GM19438 (cell line): ENCODE measurements around the gene STK24.

Source experiments
- ATAC-seq: cut with Tn5 transposase; IDR thresholded peaks from one replicate; pipeline ENCODE4 v1.9.1; 2021; ENCODE audit warnings: low read depth; ENCODE audit not compliant: unreplicated experiment

The STK24 gene

DNA sequence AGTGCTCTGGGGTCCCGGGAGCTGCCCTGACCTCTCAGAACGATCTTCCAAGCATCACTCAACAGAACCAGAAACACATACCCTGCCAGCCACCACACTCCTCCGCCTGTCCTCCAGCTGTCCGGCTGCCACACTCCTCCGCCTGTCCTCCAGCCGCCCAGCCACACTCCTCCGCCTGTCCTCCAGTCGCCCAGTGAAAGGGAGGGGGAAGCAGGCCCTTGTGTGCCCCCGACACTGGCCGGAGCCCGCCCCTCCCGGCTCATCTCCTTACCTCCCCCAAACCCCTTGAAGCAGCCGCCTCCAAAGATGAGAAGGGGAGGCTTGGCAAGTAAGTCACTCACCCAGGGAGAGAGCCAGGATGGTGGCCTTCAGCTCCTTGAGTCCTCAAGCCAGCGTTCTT lies 40.2 kb downstream of the STK24 start:
- ATAC-seq = no peak

DNA sequence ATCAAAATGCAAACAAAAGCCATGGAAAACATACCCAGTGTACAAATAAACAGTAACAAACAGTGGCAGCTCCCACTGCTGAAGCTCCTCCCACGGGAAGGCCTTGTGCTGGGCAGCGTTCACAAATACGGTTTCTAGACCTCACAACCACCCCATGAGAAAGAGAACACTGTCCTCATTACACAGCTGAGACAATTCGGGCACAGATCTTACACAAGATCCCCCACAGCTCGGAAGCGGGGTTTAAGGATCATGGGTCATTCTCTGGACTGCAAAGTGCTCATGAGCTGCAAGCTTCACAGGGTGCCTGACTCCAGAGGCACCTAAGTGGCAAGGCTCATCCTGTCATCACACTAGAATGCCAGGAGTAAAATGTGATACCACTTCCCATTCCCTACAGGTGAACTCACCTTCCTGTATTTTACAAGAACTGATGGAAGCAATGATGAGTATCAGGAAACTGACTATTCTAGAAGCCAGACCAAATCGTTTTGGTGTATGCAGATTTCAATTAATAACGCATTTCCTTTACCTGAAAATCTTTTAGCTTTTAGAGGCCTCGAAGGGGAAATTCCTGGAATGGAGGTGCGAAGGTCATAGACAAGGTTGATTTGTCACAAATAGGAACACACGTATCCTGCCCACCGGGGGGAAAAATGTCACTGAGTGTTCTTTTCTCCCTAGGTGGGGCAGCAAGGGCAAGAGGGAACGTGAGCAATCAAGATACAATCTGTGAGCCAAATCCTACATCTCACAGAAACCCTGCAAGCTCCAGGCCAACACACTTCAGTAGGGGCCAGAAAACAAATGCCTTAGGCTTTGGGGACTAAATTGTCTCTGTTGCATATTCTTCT lies 41.2 kb downstream of the STK24 start:
- no peak for ATAC-seq

- no peak for ATAC-seq
These were observed 42.1 kb downstream of the STK24 start for GRCh38 chr13:98534821-98535220.

DNA sequence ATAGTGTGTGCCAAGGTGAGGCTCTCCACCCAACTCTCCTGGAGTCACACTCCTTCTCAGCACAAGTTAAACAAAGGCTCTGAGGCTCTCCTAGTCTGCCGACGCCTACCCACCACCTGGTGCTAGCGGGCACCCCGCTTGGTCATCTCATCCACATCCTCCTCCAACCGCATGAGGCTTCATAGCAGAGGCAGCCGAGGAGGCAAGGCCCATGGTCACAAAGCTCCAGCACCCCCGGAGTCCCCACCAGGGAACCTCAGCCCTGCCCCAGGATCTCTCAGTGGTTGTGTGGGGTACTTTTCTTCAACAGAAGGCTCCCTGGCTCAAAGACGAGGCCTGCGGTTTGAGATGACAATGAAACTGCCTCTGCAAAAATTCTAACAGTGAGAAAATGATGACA lies 43.0 kb downstream of the STK24 start:
- no peak for ATAC-seq

GRCh38 chr13:98532254-98532653 lies 44.7 kb downstream of the STK24 start:
- ATAC-seq = no peak

DNA sequence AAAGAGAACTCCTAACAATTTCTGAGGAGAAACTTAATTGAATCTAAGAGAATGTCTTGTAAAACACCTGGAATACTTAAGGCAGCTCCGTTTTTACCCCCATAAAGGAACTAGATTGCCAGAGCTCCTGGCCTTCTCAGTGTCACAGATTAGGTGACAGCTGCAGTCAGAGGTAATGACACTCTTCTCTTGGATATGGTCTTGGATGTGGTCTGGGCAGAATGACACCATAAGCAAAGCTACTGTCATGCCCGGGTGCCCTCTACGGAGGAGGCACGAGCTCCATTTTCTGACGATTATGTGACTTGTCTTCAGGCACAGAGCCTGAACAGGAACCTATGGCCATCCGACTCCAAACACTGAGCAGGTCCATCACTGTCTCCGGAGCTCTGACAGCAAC lies 46.7 kb downstream of the STK24 start:
- no peak for ATAC-seq

DNA sequence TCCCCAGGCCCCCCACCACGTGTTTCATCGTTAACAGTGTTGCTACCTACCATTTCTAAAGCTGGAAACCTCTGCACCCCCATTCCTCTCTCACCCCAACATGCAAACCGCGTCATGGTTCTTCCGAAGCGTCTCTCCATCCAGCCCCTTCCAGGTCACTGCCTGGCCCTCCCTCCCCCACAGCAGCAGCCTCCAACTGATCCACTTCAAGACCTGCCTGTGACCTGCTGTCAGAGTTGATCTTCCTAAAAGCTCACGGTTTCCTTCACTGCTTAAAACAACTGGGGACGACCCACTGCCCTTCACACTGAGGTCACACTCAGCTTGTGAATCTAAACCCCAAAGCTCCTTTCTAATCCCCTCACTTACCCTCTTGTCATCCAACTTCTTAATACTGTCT lies 47.7 kb downstream of the STK24 start:
- no peak for ATAC-seq

DNA sequence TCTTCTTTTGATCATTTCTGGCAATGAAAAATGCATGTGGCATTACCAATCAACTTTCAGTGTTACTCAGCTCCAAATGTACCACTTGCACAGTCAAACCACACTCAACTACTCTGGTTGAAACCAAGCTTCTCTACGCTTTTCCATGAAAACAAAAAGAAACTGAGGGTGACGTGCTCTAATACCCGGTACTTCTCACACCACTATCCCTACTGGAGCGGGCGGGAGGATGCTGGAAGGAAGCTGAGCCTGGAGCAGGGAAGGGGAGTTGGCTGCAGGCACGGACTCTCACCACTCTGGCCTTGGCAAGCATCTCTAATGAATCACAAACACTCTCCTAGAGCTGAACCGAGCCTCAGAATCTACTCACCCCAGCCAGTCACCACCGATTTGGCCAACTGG lies 48.2 kb downstream of the STK24 start:
- ATAC-seq = no peak

DNA sequence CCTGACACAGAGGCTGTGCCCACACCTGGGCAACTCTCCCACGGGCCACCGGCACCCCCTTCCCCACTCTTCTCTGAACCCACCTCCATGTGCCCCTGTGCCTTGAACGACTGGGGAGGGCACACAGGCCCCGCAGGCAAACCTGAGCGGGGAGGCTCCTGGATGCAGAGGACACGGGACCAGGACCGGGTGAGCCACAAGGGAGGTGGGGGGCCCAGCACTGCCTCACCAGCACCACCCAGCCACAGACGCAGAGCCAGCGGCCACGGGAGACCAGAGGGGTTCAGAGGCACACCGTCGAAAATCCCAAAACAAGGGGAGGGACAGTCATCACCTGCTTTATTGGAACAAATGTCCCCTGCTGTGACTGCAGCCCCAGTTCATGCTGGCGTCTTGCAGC lies 49.4 kb downstream of the STK24 start:
- ATAC-seq = no peak

DNA sequence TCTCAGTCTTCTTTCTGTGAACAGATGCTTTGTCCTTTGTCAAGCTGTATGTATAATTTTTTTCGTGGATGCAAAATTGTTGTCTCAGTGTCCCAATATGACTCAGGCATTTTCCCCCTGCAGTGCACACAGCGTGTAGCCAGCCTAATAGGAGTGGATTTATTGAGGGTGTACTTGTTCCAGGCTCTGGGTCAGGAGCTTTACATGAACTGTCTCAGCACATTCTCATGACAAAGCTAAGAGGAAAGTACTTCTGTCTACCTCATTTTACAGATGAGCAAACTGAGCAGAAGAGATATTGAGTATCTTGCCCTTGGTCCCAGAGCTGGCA lies 50.8 kb downstream of the STK24 start:
- no peak for ATAC-seq

DNA sequence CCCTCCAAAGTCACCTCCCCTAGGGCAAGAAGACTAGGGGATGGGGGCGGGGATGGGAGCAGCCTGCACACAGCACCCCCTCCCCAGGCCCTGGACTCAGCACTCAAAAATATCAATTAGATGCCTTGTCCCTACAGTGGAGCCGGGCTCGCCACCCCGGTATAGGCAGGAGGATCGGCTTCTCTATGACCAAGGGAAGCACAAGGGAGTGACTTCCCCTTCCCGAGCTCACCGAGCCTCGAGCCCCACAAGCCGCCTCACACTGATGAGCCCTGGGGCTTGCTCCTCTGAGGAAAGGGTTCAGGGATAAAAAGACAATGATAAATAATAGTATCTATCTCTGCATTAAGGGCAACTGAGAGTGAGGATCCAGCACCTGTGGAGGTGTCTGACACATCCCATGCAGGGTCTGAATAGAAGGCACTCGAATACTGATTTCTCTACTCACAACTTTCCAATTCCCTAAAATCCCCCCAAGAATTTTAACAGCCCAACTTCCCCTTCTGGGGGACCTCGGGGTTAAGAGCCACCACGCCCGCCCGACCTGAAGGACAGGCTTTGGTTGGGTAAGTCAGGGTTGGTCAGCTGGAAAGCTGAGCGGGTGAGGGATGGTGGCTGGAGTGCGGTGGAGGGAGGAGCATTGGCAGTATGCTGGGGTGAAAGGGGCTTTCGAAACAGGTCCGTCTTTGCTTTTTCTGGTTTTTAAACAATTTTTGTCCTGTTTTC lies 51.3 kb downstream of the STK24 start:
- ATAC-seq = no peak

DNA sequence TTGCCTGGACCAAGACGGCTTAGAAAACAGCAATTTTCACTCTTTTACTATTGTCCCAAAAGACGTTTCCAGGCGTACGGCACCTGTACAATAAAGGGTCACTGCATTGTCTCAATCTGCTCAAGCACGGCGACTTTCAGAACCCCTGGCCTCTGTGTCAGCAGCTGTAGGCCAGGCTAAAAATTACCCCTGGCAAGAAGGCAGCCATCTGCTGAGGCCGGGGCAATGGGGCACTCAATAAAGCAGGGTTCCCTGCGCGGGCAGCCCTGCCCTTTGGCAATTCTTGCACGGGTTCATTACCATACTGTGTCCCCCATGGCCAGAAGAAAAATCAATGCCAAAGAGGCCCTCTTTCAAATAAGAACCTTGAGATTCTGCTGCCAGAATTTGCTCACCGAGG lies 52.1 kb downstream of the STK24 start:
- no peak for ATAC-seq

- ATAC-seq = no peak
These were observed 52.5 kb downstream of the STK24 start for GRCh38 chr13:98524391-98524790.

DNA sequence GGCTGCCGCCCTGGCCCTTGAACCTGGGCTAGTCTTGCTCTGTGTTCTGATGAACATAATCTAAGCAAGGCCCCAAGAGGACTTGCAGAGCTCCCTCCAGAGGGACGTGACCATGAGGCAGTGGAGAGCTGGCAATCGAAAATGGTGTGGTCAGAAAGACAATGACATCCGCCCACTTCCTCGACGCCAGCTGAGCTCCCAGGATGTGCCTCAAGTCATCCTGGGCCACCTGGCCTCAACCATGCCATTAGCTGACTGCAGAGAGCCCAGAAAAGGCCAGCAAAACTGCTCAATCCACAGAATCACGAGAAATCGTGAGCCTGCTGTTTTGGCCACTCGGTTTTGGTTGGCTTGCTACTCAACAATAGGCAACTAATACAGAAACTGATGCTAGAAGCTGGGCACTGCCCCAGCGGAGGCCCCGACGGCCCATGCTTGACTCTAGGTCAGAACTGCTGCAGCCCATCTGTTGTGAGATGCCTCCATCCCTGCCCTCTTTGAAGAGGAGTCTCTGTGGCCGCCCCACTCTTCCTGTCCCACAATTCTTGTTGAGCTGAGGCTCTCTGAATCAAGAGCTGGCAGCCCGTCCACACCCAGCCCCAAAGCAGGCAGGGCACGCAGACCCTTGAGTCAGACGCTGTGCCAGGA lies 53.3 kb downstream of the STK24 start:
- peak; percentile 82 for ATAC-seq

DNA sequence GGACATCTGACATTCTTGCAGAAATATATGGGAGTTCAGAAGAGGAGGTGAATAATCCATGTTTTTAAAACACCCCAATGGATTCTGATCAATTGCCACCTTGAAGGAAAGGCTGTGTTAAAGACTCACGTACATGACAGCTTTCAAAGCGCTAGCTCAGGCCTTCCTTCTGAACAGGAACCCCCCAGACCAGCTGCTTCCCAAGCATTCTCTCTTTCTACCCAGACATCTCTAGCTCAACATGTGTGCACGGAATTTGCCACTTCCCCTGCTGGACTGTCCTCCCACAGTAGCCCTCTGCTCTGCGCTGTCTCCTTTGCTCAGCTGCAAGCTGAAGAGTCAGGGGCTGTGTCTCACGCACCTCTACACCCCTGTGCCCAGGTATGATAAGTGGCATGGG lies 54.5 kb downstream of the STK24 start:
- ATAC-seq = no peak

GRCh38 chr13:98521461-98522247 lies 55.3 kb downstream of the STK24 start:
- ATAC-seq = no peak

GRCh38 chr13:98520674-98521449 lies 56.0 kb downstream of the STK24 start:
- no peak for ATAC-seq

GRCh38 chr13:98519976-98520375 lies 56.9 kb downstream of the STK24 start:
- ATAC-seq = no peak

DNA sequence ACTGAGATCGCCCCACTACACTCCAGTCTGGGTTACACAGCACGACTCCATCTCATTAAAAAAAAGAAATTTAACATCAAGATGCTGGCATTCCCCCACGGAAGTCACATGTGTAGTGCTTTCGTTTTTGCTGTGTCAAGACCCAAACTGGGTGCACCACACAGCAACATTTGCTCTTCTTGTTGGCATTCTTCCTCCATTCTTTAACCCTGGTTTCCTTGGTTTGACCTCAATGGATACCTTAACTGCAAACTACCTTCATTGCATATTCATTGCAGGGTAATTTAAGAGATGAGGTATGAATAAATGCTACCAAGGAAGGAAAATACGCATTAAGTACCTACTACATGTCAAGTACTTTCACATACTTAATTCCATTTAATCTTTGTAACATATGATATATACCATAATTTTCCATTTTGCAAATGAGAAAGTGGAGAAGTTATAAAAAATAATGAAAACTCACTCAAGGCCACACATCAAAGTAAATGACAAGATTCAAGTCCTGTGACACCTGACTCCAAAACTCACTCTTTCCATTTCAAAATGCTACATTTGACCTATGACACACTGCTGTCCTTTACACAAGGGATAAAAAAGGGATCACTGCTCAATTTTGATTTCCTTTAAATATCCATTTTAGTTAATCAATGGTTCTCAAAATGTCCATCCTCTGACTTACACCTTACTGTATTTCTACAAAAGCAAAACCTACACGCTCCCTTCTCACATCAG lies 59.2 kb downstream of the STK24 start:
- ATAC-seq = peak; percentile 43
